ENCODE data around the gene SERPINA5. TPM values are rescaled to one million over a fixed set of nuclear protein-coding genes. Genes with fewer than 3 reads are reported as not detected.

The SERPINA5 gene
- polyA plus RNA-seq, 1 donor from 2014 or later: not detected

- H2AFZ ChIP-seq (ENCODE audit: low read depth, low read length): no peak overlapping the region
- no peak overlapping the region for H3K27ac ChIP-seq (ENCODE audit: low read length)
- H3K9ac ChIP-seq (ENCODE audit: low read length): no peak overlapping the region
- H4K20me1 ChIP-seq (ENCODE audit: insufficient read depth): no peaks in the 10 kb centered on the region
- no peaks in the 10 kb centered on the region for H3F3A ChIP-seq (ENCODE audit: insufficient read depth, low read length, poor library complexity, severe bottlenecking)
- TF ChIP-seq POLR2AphosphoS5 (IDR thresholded peaks at IDR 0.05) (no peak), REST (IDR thresholded peaks at IDR 0.05; ENCODE audit: borderline replicate concordance) (no peak), RAD21 (conservative IDR thresholded peaks at IDR 0.05) (no peak), EP300 (conservative IDR thresholded peaks at IDR 0.05; ENCODE audit: poor library complexity, severe bottlenecking) (no peak), SMC3 (conservative IDR thresholded peaks at IDR 0.05; ENCODE audit: poor library complexity) (no peak), TAF1 (IDR thresholded peaks at IDR 0.05; ENCODE audit: low read depth) (no peak), EZH2 (IDR thresholded peaks at IDR 0.05; ENCODE audit: borderline replicate concordance, insufficient read depth, low read length, poor library complexity, severe bottlenecking) (no peak), CTCF (IDR thresholded peaks at IDR 0.05; ENCODE audit: poor library complexity, severe bottlenecking) (no peak)
- no peak overlapping the region for H3K4me2 ChIP-seq (ENCODE audit: low read length)
- no peaks in the 10 kb centered on the region for H3K9me3 ChIP-seq (ENCODE audit: low read length)
- H3K27me3 ChIP-seq (ENCODE audit: insufficient read depth, low read depth, low read length): no peaks in the 10 kb centered on the region
- H3K79me2 ChIP-seq (replicated peaks; ENCODE audit: insufficient read depth, low read length): no peaks in the 10 kb centered on the region
- H3K4me3 ChIP-seq (ENCODE audit: low read length): no peak overlapping the region
- no peaks in the 10 kb centered on the region for H3K36me3 ChIP-seq (ENCODE audit: insufficient read depth, low read length)
- H3K9me2 ChIP-seq (ENCODE audit: insufficient read depth, low read length): no peaks in the 10 kb centered on the region
Observed at GRCh38 chr14:94582851-94583250, 1.6 kb downstream of the SERPINA5 start.

GRCh38 chr14:94583557-94583956 is 2.3 kb downstream of the SERPINA5 start:
- no peaks in the 10 kb centered on the region for H3K27me3 ChIP-seq (ENCODE audit: insufficient read depth, low read depth, low read length)
- no peaks in the 10 kb centered on the region for H3K79me2 ChIP-seq (replicated peaks; ENCODE audit: insufficient read depth, low read length)
- H3K36me3 ChIP-seq (ENCODE audit: insufficient read depth, low read length): no peaks in the 10 kb centered on the region
- H4K20me1 ChIP-seq (ENCODE audit: insufficient read depth): no peaks in the 10 kb centered on the region
- TF ChIP-seq MXI1 (conservative IDR thresholded peaks at IDR 0.05; ENCODE audit: poor library complexity, severe bottlenecking) (no peak), REST (IDR thresholded peaks at IDR 0.05; ENCODE audit: borderline replicate concordance) (no peak), TAF1 (IDR thresholded peaks at IDR 0.05; ENCODE audit: low read depth) (no peak), POLR2AphosphoS5 (IDR thresholded peaks at IDR 0.05) (no peak), EZH2 (IDR thresholded peaks at IDR 0.05; ENCODE audit: borderline replicate concordance, insufficient read depth, low read length, poor library complexity, severe bottlenecking) (no peak), RAD21 (conservative IDR thresholded peaks at IDR 0.05) (no peak), SMC3 (conservative IDR thresholded peaks at IDR 0.05; ENCODE audit: poor library complexity) (no peak), CTCF (IDR thresholded peaks at IDR 0.05; ENCODE audit: poor library complexity, severe bottlenecking) (no peak), EP300 (conservative IDR thresholded peaks at IDR 0.05; ENCODE audit: poor library complexity, severe bottlenecking) (no peak)
- no peaks in the 10 kb centered on the region for H3K9me3 ChIP-seq (ENCODE audit: low read length)
- no peak overlapping the region for H3K4me3 ChIP-seq (ENCODE audit: low read length)
- H3F3A ChIP-seq (ENCODE audit: insufficient read depth, low read length, poor library complexity, severe bottlenecking): no peaks in the 10 kb centered on the region
- no peak overlapping the region for H3K27ac ChIP-seq (ENCODE audit: low read length)
- H3K9me2 ChIP-seq (ENCODE audit: insufficient read depth, low read length): no peaks in the 10 kb centered on the region
- no peak overlapping the region for H3K4me2 ChIP-seq (ENCODE audit: low read length)
- no peak overlapping the region for H3K9ac ChIP-seq (ENCODE audit: low read length)
- no peak overlapping the region for H2AFZ ChIP-seq (ENCODE audit: low read depth, low read length)
